Measurements from ENCODE around the gene DUSP1.

DNA sequence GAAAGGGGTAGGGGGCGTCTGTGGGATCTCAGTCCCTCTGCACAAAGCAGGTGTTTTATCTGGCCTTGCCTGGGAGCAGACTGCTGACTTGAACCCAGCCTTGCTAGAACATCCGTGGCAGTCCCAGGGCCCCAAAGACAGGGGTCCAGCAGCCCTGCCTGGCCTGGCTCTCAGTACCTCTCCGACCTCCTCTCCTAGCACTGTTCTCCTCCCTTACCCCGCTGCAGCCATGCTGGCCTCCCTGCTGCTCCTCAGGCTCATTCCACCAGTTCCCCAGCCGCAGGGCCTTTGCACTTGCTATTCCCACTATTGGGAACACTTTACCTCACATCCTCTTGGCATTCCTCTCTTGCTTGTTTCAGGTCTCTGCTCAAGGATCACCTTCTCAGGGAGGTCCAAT is 45.2 kb downstream of the DUSP1 start:
- TF ChIP-seq, protein P1, sequence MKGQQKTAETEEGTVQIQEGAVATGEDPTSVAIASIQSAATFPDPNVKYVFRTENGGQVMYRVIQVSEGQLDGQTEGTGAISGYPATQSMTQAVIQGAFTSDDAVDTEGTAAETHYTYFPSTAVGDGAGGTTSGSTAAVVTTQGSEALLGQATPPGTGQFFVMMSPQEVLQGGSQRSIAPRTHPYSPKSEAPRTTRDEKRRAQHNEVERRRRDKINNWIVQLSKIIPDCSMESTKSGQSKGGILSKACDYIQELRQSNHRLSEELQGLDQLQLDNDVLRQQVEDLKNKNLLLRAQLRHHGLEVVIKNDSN (IDR thresholded peaks at IDR 0.05; ENCODE audit: borderline replicate concordance, extremely low read length, insufficient read depth, low read depth, low read length): no peak
- TF ChIP-seq, protein P2, sequence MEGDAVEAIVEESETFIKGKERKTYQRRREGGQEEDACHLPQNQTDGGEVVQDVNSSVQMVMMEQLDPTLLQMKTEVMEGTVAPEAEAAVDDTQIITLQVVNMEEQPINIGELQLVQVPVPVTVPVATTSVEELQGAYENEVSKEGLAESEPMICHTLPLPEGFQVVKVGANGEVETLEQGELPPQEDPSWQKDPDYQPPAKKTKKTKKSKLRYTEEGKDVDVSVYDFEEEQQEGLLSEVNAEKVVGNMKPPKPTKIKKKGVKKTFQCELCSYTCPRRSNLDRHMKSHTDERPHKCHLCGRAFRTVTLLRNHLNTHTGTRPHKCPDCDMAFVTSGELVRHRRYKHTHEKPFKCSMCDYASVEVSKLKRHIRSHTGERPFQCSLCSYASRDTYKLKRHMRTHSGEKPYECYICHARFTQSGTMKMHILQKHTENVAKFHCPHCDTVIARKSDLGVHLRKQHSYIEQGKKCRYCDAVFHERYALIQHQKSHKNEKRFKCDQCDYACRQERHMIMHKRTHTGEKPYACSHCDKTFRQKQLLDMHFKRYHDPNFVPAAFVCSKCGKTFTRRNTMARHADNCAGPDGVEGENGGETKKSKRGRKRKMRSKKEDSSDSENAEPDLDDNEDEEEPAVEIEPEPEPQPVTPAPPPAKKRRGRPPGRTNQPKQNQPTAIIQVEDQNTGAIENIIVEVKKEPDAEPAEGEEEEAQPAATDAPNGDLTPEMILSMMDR (IDR thresholded peaks at IDR 0.05 in 2 of 3, conservative IDR thresholded peaks at IDR 0.05 in 1 of 3; ENCODE audit: control insufficient read depth in 2 of 3, extremely low read depth in 1 of 3, insufficient read depth in 1 of 3, low read depth in 3 of 3, low read length in 3 of 3): no peak
- TF ChIP-seq FOXK2 (IDR thresholded peaks at IDR 0.05): no peak
- TF ChIP-seq EZH2 (IDR thresholded peaks at IDR 0.05; ENCODE audit: borderline replicate concordance, control insufficient read depth, low read depth, low read length): no peak
- no peak for TF ChIP-seq EP300 (IDR thresholded peaks at IDR 0.05; ENCODE audit: borderline replicate concordance in 1 of 2, control insufficient read depth in 1 of 2, low read depth in 2 of 2, low read length in 2 of 2)
- no peak for TF ChIP-seq CREM (IDR thresholded peaks at IDR 0.05; ENCODE audit: low read depth)
- TF ChIP-seq SP1 (IDR thresholded peaks at IDR 0.05; ENCODE audit: low read depth, low read length): no peak
- no peak for TF ChIP-seq IKZF1 (conservative IDR thresholded peaks at IDR 0.05)
- no peak for TF ChIP-seq MXI1 (IDR thresholded peaks at IDR 0.05; ENCODE audit: low read depth, low read length)
- no peak for TF ChIP-seq CHD1 (IDR thresholded peaks at IDR 0.05; ENCODE audit: low read depth, low read length)

Measured in GM12878 (cell line).